K562 (cell line): Measurements from ENCODE around the gene SLC4A9. TPM values are rescaled to one million over a fixed set of nuclear protein-coding genes. Genes with fewer than 3 reads are reported as not detected.

Experiments used
- CHAMP1 ChIP-seq: fragments of 450-650 bp; IDR thresholded peaks from 2 replicates; pipeline ENCODE4 v1.6.1; 2016; ENCODE audit warnings: mild to moderate bottlenecking
- CTCF ChIP-seq, 3 experiments: IDR thresholded peaks in 2 of 3; conservative IDR thresholded peaks in 1 of 3; 2 replicates each; pipeline ENCODE4 v1.5.1; 2011 to 2012; ENCODE audit warnings: low read length in 3 of 3, mild to moderate bottlenecking in 3 of 3, control low read depth in 2 of 3, improper control_type of control experiment in 1 of 3, inconsistent platforms in 1 of 3, low read depth in 1 of 3, mixed read lengths in 1 of 3, moderate library complexity in 1 of 3; ENCODE audit not compliant: insufficient read depth in 2 of 3
- HDAC1 ChIP-seq, 2 experiments: fragments of 450-650 bp; IDR thresholded peaks; 2 replicates each; pipeline ENCODE4 v1.6.1; 2016 to 2017; ENCODE audit warnings: inconsistent platforms in 1 of 2, mild to moderate bottlenecking in 1 of 2, moderate library complexity in 1 of 2
- KLF13 ChIP-seq: fragments of 450-650 bp; IDR thresholded peaks from 2 replicates; pipeline ENCODE4 v1.6.1; 2016; ENCODE audit warnings: missing genetic modification characterization, low read depth, mild to moderate bottlenecking, missing compliant biosample characterization, moderate library complexity, borderline replicate concordance
- L3MBTL2 ChIP-seq: fragments of 450-650 bp; IDR thresholded peaks from 2 replicates; pipeline ENCODE4 v1.6.1; 2016; ENCODE audit warnings: mild to moderate bottlenecking, moderate library complexity
- MAZ ChIP-seq, 2 experiments: fragments of 450-650 bp in 1 of 2; sonication (generic) in 1 of 2; formaldehyde crosslinking; IDR thresholded peaks in 1 of 2; conservative IDR thresholded peaks in 1 of 2; 2 replicates each; pipeline versions ENCODE4 v1.4.0 to v1.5.0; 2020; ENCODE audit warnings: mild to moderate bottlenecking in 1 of 2, missing genetic modification reagents in 1 of 2
- MTA3 ChIP-seq: fragments of 450-650 bp; formaldehyde crosslinking; IDR thresholded peaks from 2 replicates; pipeline ENCODE4 v1.6.1; 2017; ENCODE audit warnings: mild to moderate bottlenecking, borderline replicate concordance
- NFIC ChIP-seq: fragments of 450-650 bp; IDR thresholded peaks from 2 replicates; pipeline ENCODE4 v1.6.1; 2017; ENCODE audit warnings: mild to moderate bottlenecking, inconsistent platforms
- PHB ChIP-seq: fragments of 250-450 bp; sonication (Bioruptor Pico); IDR thresholded peaks from 2 replicates; pipeline ENCODE4 v1.5.0; 2021
- POLR2A ChIP-seq: fragments of 450-650 bp; conservative IDR thresholded peaks from 2 replicates; pipeline ENCODE4 v1.6.1; 2016
- RAD21 ChIP-seq, 2 experiments: fragments of 250-450 bp in 1 of 2; fragments of 450-650 bp in 1 of 2; sonication (Bioruptor Pico) in 1 of 2; formaldehyde crosslinking in 1 of 2; IDR thresholded peaks in 1 of 2; conservative IDR thresholded peaks in 1 of 2; 2 replicates each; pipeline versions ENCODE4 v1.4.0 to v1.8.0; 2020 to 2022; ENCODE audit warnings: mild to moderate bottlenecking in 2 of 2, moderate library complexity in 1 of 2
- RB1 ChIP-seq: fragments of 450-650 bp; IDR thresholded peaks from 2 replicates; pipeline ENCODE4 v1.6.1; 2017; ENCODE audit warnings: low read depth, mild to moderate bottlenecking
- VEZF1 ChIP-seq: fragments of 200-800 bp; sonication (Bioruptor generic); IDR thresholded peaks from 2 replicates; pipeline ENCODE4 v1.6.1; 2017; ENCODE audit warnings: missing genetic modification characterization, missing compliant biosample characterization
- ZBTB5 ChIP-seq: fragments of 450-650 bp; IDR thresholded peaks from 2 replicates; pipeline ENCODE4 v1.6.1; 2017; ENCODE audit warnings: antibody characterized with exemption
- polyA plus RNA-seq, 8 experiments: library from polyadenylated mRNA; depleted of rRNA in 4 of 8; stranded (reverse) in 5 of 8; unstranded in 3 of 8; fragments of >200 nt; fragmentation: Nextera tagmentation in 2 of 8; fragmentation: Illumina TruSeq in 1 of 8; extraction: Ambion mirVana in 2 of 8; extraction: Trizol in 1 of 8; gene quantifications; 2 replicates each; pipeline versions ENCODE4 v1.2.1 to v1.2.3, GENCODE V29; 2011 to 2014; ENCODE audit warnings: inconsistent platforms in 1 of 8, missing spikeins in 1 of 8
- total RNA-seq, 7 experiments: library from RNA; depleted of rRNA in 6 of 7; stranded (reverse); fragments of >200 nt in 6 of 7; fragmentation: Illumina TruSeq in 2 of 7; extraction: Trizol in 2 of 7; gene quantifications; 2 replicates each; pipeline versions ENCODE4 v1.2.1 to v1.2.3, GENCODE V29; 2011 to 2021; ENCODE audit warnings: low replicate concordance in 1 of 7

The SLC4A9 gene
- total and polyA plus RNA-seq, 9 of the 15 experiments (the other 6 are each of a cell fraction or from before 2014, with no cell fraction given), result 0.05 to 0.13 TPM; not detected in 7

GRCh38 chr5:140372971-140373487 is 13.0 kb downstream of the SLC4A9 start (continued):
- TF ChIP-seq VEZF1 (CRISPR knock-in tag) (peak; percentile 35; the same call in 1 of the 2 replicates), RB1 (0 out of 2 replicates have a peak, but pooled peaks have one; percentile 32), CHAMP1 (0 out of 2 replicates have a peak, but pooled peaks have one; percentile 21), MTA3 (0 out of 2 replicates have a peak, but pooled peaks have one; percentile 41), CTCF (IDR thresholded peaks at IDR 0.05 in 2 of 3, conservative IDR thresholded peaks at IDR 0.05 in 1 of 3; ENCODE audit: insufficient read depth in 2 of 3, low read depth in 1 of 3, low read length in 3 of 3) (peak; percentile 68 to 87 (median 80)), KLF13 (0 out of 2 replicates have a peak, but pooled peaks have one; percentile 19), POLR2A (no peak), RAD21 (CRISPR knock-in tag; conservative IDR thresholded peaks at IDR 0.05 in 1 of 2, IDR thresholded peaks at IDR 0.05 in 1 of 2) (peak; percentile 53 to 79), HDAC1 (IDR thresholded peaks at IDR 0.05) (no peak; a peak in 1 of 4 replicates), PHB (CRISPR knock-in tag) (no peak), ZBTB5 (no peak), NFIC (0 out of 2 replicates have a peak, but pooled peaks have one; percentile 11), L3MBTL2 (no peak), MAZ (CRISPR knock-in tag; conservative IDR thresholded peaks at IDR 0.05 in 1 of 2, IDR thresholded peaks at IDR 0.05 in 1 of 2) (peak in 1 of 2 experiments; percentile 53; a peak in 1 of 4 replicates)
